Measurements from ENCODE around the gene HTR6.

The HTR6 gene

DNA sequence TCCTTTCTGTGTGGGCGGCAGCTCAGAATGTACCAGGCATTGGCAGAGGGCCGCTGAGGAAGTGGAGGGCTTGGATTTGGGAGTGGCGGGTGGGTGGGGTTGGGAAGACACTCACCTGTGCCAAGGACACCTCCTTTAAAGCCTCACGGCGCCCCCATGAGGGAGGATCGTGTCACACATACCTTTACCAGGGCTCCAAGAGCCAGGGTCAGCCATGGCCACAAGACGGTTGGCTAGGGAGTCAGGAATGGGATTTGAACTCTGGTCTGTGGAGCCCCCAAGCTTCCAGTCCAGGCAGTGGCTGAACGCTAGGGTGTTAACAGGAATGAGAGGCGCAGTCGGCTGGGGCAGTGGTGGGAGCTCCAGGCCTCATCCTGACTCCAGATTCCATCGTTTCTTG, 16.0 kb upstream of the HTR6 start:
- no peak overlapping the region for H3K4me3 ChIP-seq (ENCODE audit: low read depth in 1 of 2, low read length in 2 of 2)
- peak overlapping the region; percentile 16 for H3K27ac ChIP-seq (ENCODE audit: low read depth, low read length)
- peaks cover 51% of the 10 kb centered on the region for H3K4me1 ChIP-seq (ENCODE audit: insufficient read depth, low read length)

DNA sequence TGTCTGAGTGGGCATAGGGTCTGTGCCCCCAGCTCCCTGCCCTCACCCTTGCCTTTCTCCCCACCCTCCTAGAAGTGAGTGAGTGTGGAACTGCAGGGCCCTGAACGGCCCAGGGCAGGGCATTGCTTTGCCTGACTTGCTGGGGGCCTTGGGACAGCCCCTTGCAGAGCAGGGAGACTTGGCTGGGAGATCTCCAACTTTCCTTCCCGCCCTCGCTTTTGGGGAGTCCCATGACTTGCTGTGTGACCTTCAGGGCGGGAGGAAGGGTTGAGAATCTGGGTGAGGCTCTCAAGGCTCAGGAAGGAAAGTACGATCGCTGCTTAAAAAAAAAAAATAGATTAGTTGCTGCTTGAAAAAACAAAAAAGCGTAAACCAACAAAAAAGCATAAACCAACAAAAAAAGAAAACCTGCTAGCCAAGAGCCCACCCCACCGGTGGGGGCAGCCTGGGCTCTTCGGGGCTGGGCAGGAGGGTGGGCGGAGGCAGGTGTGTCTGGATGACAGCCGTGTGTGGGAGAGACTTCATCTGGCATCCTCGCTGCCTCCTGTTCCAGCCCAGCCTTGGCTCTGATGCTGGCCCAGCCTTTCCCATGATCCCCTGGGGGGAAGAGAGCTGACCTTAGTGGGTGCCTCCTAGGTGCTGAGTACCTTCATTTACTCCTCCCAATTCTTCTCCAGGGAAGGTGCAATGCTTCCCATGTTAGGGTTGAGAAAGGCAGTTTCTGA, 14.1 kb upstream of the HTR6 start:
- no peaks in the 10 kb centered on the region for H3K9me3 ChIP-seq (ENCODE audit: low read length)
- H3K27me3 ChIP-seq (ENCODE audit: control insufficient read depth in 1 of 2, insufficient read depth in 2 of 2, low read length in 2 of 2): no peaks in the 10 kb centered on the region
- H3K27ac ChIP-seq (ENCODE audit: low read depth, low read length): peak overlapping the region; percentile 64
- peak overlapping the region; percentile 65 for H3K9ac ChIP-seq (ENCODE audit: low read length)
- peaks cover 67% of the 10 kb centered on the region for H3K4me1 ChIP-seq (ENCODE audit: insufficient read depth, low read length)
- peak overlapping the region in 1 of 2 donors; percentile 36 for H3K4me3 ChIP-seq (ENCODE audit: low read depth in 1 of 2, low read length in 2 of 2)
- H3K36me3 ChIP-seq (ENCODE audit: insufficient read depth, low read length): peaks cover 10% of the 10 kb centered on the region

More for the DNA sequence above, 16.0 kb upstream of the HTR6 start:
- H3K9me3 ChIP-seq (ENCODE audit: low read length): no peaks in the 10 kb centered on the region
- no peak overlapping the region for H3K9ac ChIP-seq (ENCODE audit: low read length)
- H3K36me3 ChIP-seq (ENCODE audit: insufficient read depth, low read length): no peaks in the 10 kb centered on the region
- H3K27me3 ChIP-seq (ENCODE audit: control insufficient read depth in 1 of 2, insufficient read depth in 2 of 2, low read length in 2 of 2): no peaks in the 10 kb centered on the region

DNA sequence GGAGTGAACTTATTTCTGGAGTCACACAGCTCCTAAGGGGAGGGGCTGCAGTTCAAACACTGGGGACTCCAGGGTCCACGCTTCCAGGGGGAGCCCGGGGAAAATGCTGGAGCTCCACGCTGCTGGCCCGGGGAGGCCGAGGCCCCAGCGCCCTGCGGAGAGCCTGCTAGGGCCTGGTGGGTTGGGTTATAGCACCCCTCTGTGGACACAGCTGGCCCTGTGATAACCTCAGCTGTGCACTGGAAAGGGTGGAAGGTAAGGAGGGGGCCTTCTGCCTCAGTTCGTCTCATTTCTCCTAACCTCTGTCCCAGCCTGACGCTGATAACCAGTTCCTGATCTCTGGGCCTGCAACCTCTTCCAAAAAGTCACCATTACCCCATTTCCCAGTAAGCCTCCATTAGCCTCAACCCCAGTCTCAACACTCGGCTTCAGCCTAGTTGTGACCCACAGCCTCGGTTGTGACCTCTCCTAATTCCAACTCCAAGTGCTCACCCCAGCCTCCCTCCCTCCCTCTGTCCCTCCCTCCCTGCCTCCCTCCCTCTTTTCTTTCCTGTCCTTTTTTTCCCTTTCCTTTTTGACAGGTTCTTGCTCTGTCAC, 13.4 kb upstream of the HTR6 start:
- peaks cover 60% of the 10 kb centered on the region for H3K4me1 ChIP-seq (ENCODE audit: insufficient read depth, low read length)
- peaks cover 17% of the 10 kb centered on the region for H3K36me3 ChIP-seq (ENCODE audit: insufficient read depth, low read length)
- H3K9ac ChIP-seq (ENCODE audit: low read length): peak overlapping the region; percentile 65
- no peaks in the 10 kb centered on the region for H3K9me3 ChIP-seq (ENCODE audit: low read length)
- peak overlapping the region; percentile 64 for H3K27ac ChIP-seq (ENCODE audit: low read depth, low read length)
- no peaks in the 10 kb centered on the region for H3K27me3 ChIP-seq (ENCODE audit: control insufficient read depth in 1 of 2, insufficient read depth in 2 of 2, low read length in 2 of 2)
- H3K4me3 ChIP-seq (ENCODE audit: low read depth in 1 of 2, low read length in 2 of 2): peak overlapping the region in 1 of 2 donors; percentile 36

DNA sequence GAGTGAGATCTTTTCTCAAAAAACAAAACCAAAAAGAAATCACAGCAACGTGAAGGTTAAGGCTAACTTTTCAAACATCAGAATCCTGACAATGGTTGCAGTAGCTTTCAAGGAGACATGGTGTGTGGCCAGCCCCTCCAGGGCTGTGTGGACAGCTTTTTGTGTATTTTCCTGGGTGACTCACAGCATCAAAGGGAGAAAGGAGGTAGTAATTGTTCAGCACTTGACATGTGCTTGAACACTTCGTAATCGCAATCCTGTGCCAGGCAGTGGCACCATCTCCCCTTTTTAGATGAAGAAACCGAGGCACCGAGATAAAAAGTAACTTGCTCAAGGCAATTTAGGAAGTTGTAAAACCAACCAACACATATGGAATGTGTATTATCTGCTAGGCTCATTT, 10.3 kb upstream of the HTR6 start:
- Histone ChIP-seq H3K9ac (ENCODE audit: low read length) (no peak overlapping the region), H3K27ac (ENCODE audit: low read depth, low read length) (no peak overlapping the region), H3K9me3 (ENCODE audit: low read length) (no peaks in the 10 kb centered on the region), H3K4me1 (ENCODE audit: insufficient read depth, low read length) (peaks cover 42% of the 10 kb centered on the region), H3K4me3 (ENCODE audit: low read depth in 1 of 2, low read length in 2 of 2) (no peak overlapping the region), H3K27me3 (ENCODE audit: control insufficient read depth in 1 of 2, insufficient read depth in 2 of 2, low read length in 2 of 2) (no peaks in the 10 kb centered on the region), H3K36me3 (ENCODE audit: insufficient read depth, low read length) (peaks cover 20% of the 10 kb centered on the region)

DNA sequence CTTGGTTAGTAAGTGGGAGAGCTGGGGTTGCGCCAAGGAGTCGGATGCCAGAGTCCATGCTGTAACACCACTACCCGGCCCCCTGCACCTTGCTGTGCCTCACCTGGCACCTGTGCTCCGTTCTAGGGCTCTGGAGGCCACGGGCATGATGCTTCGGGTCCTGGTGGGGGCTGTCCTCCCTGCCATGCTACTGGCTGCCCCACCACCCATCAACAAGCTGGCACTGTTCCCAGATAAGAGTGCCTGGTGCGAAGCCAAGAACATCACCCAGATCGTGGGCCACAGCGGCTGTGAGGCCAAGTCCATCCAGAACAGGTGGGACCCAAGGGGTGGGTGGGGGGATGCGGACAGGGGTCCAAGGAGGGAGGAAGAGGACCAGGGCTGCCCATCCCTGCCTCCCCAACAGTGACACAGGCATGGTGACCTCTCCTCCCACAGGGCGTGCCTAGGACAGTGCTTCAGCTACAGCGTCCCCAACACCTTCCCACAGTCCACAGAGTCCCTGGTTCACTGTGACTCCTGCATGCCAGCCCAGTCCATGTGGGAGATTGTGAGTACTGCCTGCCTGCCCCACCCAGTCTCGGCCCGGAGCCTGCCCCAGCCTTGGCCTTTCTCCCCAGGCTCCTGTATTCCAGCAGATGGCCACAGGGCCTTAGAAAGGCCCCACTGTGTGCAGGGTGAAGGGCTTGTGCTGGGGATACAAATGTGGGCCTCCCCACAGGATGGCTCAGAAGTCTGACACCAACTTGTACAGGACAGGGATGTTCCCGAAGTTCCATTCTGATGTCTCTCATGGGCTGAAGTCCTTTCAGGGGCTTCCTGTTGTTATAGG, 9.6 kb upstream of the HTR6 start:
- no peaks in the 10 kb centered on the region for H3K9me3 ChIP-seq (ENCODE audit: low read length)
- H3K4me1 ChIP-seq (ENCODE audit: insufficient read depth, low read length): peaks cover 42% of the 10 kb centered on the region
- peaks cover 20% of the 10 kb centered on the region for H3K36me3 ChIP-seq (ENCODE audit: insufficient read depth, low read length)
- no peak overlapping the region for H3K9ac ChIP-seq (ENCODE audit: low read length)
- H3K27me3 ChIP-seq (ENCODE audit: control insufficient read depth in 1 of 2, insufficient read depth in 2 of 2, low read length in 2 of 2): no peaks in the 10 kb centered on the region
- no peak overlapping the region for H3K4me3 ChIP-seq (ENCODE audit: low read depth in 1 of 2, low read length in 2 of 2)
- H3K27ac ChIP-seq (ENCODE audit: low read depth, low read length): no peak overlapping the region

DNA sequence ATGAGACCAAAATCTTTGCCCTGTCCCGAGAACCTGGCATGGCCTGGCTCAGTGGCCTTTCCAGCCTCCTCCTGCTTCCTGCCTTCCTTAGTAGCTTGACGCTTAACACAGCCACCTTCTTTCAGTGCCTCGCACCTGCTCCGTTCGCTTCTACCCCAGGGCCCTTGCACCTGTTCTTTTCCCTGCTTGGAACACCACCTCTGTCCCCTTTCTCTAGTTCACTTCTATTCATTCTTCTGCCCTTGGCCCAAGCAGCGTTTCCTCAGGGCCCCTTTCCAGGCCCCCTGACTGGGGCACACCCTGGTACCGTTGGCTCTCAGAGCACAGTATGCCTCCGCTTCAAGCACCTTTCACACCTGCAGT, 9.0 kb upstream of the HTR6 start:
- peaks cover 36% of the 10 kb centered on the region for H3K4me1 ChIP-seq (ENCODE audit: insufficient read depth, low read length)
- no peaks in the 10 kb centered on the region for H3K27me3 ChIP-seq (ENCODE audit: control insufficient read depth in 1 of 2, insufficient read depth in 2 of 2, low read length in 2 of 2)
- peaks cover 20% of the 10 kb centered on the region for H3K36me3 ChIP-seq (ENCODE audit: insufficient read depth, low read length)
- H3K4me3 ChIP-seq (ENCODE audit: low read depth in 1 of 2, low read length in 2 of 2): no peak overlapping the region
- H3K27ac ChIP-seq (ENCODE audit: low read depth, low read length): no peak overlapping the region
- no peaks in the 10 kb centered on the region for H3K9me3 ChIP-seq (ENCODE audit: low read length)
- H3K9ac ChIP-seq (ENCODE audit: low read length): no peak overlapping the region

DNA sequence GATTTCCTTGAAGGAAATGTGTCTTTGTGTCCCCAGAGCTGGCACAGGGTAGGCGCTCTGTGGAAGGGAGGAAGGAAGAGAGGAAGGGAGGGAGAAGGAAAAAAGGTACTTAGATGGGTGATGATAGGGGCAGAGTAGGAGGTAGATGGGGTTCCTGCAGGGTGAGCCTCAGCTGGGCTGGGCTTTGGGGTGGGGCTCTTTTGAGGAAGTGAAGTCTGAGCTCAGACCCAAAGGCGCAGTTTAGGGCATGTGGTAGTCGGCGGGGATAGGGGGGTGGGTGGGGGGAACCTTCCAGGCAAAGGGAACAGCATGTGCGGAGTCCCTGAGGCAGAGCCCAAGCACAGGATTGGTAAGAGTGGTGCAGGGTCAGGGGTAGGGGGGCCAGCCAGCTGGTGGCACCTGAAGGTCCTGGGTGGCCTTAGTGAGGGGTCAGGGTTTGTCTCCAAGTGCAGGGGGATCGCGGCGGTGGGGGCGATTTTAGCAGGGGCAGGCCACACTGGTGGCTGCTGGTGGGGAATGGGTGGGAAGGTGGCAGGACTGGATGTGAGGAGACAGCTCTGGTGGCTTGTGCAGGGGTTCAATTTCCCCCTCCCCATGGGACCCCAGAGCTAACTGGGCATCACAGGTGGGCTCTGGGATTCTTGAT, 8.4 kb upstream of the HTR6 start:
- H3K4me1 ChIP-seq (ENCODE audit: insufficient read depth, low read length): peaks cover 30% of the 10 kb centered on the region
- no peak overlapping the region for H3K27ac ChIP-seq (ENCODE audit: low read depth, low read length)
- H3K9ac ChIP-seq (ENCODE audit: low read length): no peak overlapping the region
- no peak overlapping the region for H3K4me3 ChIP-seq (ENCODE audit: low read depth in 1 of 2, low read length in 2 of 2)
- H3K9me3 ChIP-seq (ENCODE audit: low read length): no peaks in the 10 kb centered on the region
- no peaks in the 10 kb centered on the region for H3K27me3 ChIP-seq (ENCODE audit: control insufficient read depth in 1 of 2, insufficient read depth in 2 of 2, low read length in 2 of 2)
- peaks cover 20% of the 10 kb centered on the region for H3K36me3 ChIP-seq (ENCODE audit: insufficient read depth, low read length)

DNA sequence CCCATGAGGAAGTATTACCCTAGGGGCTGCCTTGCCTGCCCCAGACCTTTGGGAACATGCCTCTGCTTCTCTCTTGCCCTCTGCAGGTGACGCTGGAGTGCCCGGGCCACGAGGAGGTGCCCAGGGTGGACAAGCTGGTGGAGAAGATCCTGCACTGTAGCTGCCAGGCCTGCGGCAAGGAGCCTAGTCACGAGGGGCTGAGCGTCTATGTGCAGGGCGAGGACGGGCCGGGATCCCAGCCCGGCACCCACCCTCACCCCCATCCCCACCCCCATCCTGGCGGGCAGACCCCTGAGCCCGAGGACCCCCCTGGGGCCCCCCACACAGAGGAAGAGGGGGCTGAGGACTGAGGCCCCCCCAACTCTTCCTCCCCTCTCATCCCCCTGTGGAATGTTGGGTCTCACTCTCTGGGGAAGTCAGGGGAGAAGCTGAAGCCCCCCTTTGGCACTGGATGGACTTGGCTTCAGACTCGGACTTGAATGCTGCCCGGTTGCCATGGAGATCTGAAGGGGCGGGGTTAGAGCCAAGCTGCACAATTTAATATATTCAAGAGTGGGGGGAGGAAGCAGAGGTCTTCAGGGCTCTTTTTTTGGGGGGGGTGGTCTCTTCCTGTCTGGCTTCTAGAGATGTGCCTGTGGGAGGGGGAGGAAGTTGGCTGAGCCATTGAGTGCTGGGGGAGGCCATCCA, 7.8 kb upstream of the HTR6 start:
- Histone ChIP-seq H3K4me1 (ENCODE audit: insufficient read depth, low read length) (peaks cover 27% of the 10 kb centered on the region), H3K9me3 (ENCODE audit: low read length) (no peaks in the 10 kb centered on the region), H3K4me3 (ENCODE audit: low read depth in 1 of 2, low read length in 2 of 2) (no peak overlapping the region), H3K36me3 (ENCODE audit: insufficient read depth, low read length) (peaks cover 20% of the 10 kb centered on the region), H3K27ac (ENCODE audit: low read depth, low read length) (no peak overlapping the region), H3K9ac (ENCODE audit: low read length) (no peak overlapping the region), H3K27me3 (ENCODE audit: control insufficient read depth in 1 of 2, insufficient read depth in 2 of 2, low read length in 2 of 2) (no peaks in the 10 kb centered on the region)

DNA sequence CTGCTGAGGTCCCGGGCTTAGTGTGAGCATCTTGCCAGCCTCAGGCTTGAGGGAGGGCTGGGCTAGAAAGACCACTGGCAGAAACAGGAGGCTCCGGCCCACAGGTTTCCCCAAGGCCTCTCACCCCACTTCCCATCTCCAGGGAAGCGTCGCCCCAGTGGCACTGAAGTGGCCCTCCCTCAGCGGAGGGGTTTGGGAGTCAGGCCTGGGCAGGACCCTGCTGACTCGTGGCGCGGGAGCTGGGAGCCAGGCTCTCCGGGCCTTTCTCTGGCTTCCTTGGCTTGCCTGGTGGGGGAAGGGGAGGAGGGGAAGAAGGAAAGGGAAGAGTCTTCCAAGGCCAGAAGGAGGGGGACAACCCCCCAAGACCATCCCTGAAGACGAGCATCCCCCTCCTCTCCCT, 7.2 kb upstream of the HTR6 start:
- no peak overlapping the region for H3K4me3 ChIP-seq (ENCODE audit: low read depth in 1 of 2, low read length in 2 of 2)
- no peaks in the 10 kb centered on the region for H3K9me3 ChIP-seq (ENCODE audit: low read length)
- H3K4me1 ChIP-seq (ENCODE audit: insufficient read depth, low read length): peaks cover 27% of the 10 kb centered on the region
- no peaks in the 10 kb centered on the region for H3K27me3 ChIP-seq (ENCODE audit: control insufficient read depth in 1 of 2, insufficient read depth in 2 of 2, low read length in 2 of 2)
- H3K27ac ChIP-seq (ENCODE audit: low read depth, low read length): no peak overlapping the region
- peaks cover 20% of the 10 kb centered on the region for H3K36me3 ChIP-seq (ENCODE audit: insufficient read depth, low read length)
- no peak overlapping the region for H3K9ac ChIP-seq (ENCODE audit: low read length)

DNA sequence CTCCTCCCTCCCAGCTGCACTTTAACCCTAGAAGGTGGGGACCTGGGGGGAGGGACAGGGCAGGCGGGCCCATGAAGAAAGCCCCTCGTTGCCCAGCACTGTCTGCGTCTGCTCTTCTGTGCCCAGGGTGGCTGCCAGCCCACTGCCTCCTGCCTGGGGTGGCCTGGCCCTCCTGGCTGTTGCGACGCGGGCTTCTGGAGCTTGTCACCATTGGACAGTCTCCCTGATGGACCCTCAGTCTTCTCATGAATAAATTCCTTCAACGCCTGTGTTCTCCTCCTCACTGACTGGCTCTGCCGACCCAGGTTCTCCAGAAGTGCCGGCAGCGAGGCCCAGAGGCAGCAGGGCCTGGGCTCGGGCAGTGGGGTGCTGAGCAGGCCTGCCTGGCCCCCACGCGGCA, 6.5 kb upstream of the HTR6 start:
- Histone ChIP-seq H3K4me3 (ENCODE audit: low read depth in 1 of 2, low read length in 2 of 2) (no peak overlapping the region), H3K36me3 (ENCODE audit: insufficient read depth, low read length) (peaks cover 20% of the 10 kb centered on the region), H3K27ac (ENCODE audit: low read depth, low read length) (no peak overlapping the region), H3K4me1 (ENCODE audit: insufficient read depth, low read length) (peaks cover 27% of the 10 kb centered on the region), H3K27me3 (ENCODE audit: control insufficient read depth in 1 of 2, insufficient read depth in 2 of 2, low read length in 2 of 2) (peaks cover 3 to 5% of the 10 kb centered on the region in 2 donors), H3K9me3 (ENCODE audit: low read length) (no peaks in the 10 kb centered on the region), H3K9ac (ENCODE audit: low read length) (no peak overlapping the region)

Measured in muscle layer of colon (tissue), 2 donors.